Right atrium auricular region (tissue), 2 donors: ENCODE data around the gene FCHSD2. TPM values are rescaled to one million over a fixed set of nuclear protein-coding genes. Genes with fewer than 3 reads are reported as not detected.

ENCODE experiments used
- DNase-seq: peaks from one replicate; pipeline ENCODE4 v3.0.0-alpha.2; 2019; ENCODE audit warnings: low spot score
- H3K27ac ChIP-seq, 2 donors: fragments of 200-600 bp; sonication (generic); 1 replicate in 1 of 2; 2 replicates in 1 of 2; pipeline ENCODE4 v1.5.1; 2016 to 2019
- H3K27me3 ChIP-seq, 2 donors: fragments of 200-600 bp; sonication (generic); one replicate each; pipeline versions ENCODE4 v1.5.1 to v1.6.0; 2017 to 2019
- H3K36me3 ChIP-seq: fragments of 200-600 bp; sonication (generic); one replicate; pipeline ENCODE4 v1.5.1; 2016
- H3K4me1 ChIP-seq, 2 donors: fragments of 200-600 bp; sonication (generic); one replicate each; pipeline versions ENCODE4 v1.5.1 to v1.6.0; 2017 to 2019
- H3K4me3 ChIP-seq, 2 donors: fragments of 200-600 bp; sonication (generic); 1 replicate in 1 of 2; 2 replicates in 1 of 2; pipeline ENCODE4 v1.5.1; 2017 to 2019; ENCODE audit warnings: mild to moderate bottlenecking in 1 of 2, moderate library complexity in 1 of 2
- H3K9me3 ChIP-seq, 2 donors: fragments of 200-600 bp; sonication (generic); one replicate each; pipeline ENCODE4 v1.5.1; 2019
- CTCF ChIP-seq, 2 donors: fragments of 200-600 bp; sonication (generic); IDR thresholded peaks; one replicate each; pipeline ENCODE4 v1.5.1; 2019; ENCODE audit warnings: antibody characterized with exemption in 2 of 2
- total RNA-seq, 2 donors: library from RNA; depleted of rRNA; stranded (reverse); fragments of >200 nt; gene quantifications; one replicate each; pipeline ENCODE4 v1.1.0, GENCODE V29; 2016

Gene FCHSD2
- total RNA-seq, 2 donors from 2014 or later = 23.9 to 24.0 TPM

GRCh38 chr11:72958791-72959190 lies 183.3 kb downstream of the FCHSD2 start:
- H3K27me3 ChIP-seq = no peaks in the 10 kb centered on the region
- no peak overlapping the region for H3K4me3 ChIP-seq
- TF ChIP-seq CTCF (IDR thresholded peaks at IDR 0.05) = no peak
- H3K36me3 ChIP-seq = no peaks in the 10 kb centered on the region
- DNase-seq = no peak
- H3K9me3 ChIP-seq = no peaks in the 10 kb centered on the region
- no peak overlapping the region for H3K27ac ChIP-seq
- peaks cover 0 to 15% of the 10 kb centered on the region in 2 donors for H3K4me1 ChIP-seq

- no peaks in the 10 kb centered on the region for H3K36me3 ChIP-seq
- no peak for TF ChIP-seq CTCF (IDR thresholded peaks at IDR 0.05)
- H3K4me3 ChIP-seq = no peak overlapping the region
- peak overlapping the region in 1 of 2 donors; percentile 46 for H3K27ac ChIP-seq
- DNase-seq = no peak
- H3K9me3 ChIP-seq = no peaks in the 10 kb centered on the region
- H3K27me3 ChIP-seq = no peaks in the 10 kb centered on the region
- peaks cover 0 to 24% of the 10 kb centered on the region in 2 donors for H3K4me1 ChIP-seq
Observed at GRCh38 chr11:72955466-72955865, 186.7 kb downstream of the FCHSD2 start.

- DNase-seq = no peak
- H3K9me3 ChIP-seq = no peaks in the 10 kb centered on the region
Observed at GRCh38 chr11:72954860-72955259, 187.3 kb downstream of the FCHSD2 start.

GRCh38 chr11:72953637-72954036 lies 188.5 kb downstream of the FCHSD2 start:
- Histone ChIP-seq H3K27me3 (no peaks in the 10 kb centered on the region), H3K36me3 (no peaks in the 10 kb centered on the region), H3K27ac (no peak overlapping the region), H3K9me3 (no peaks in the 10 kb centered on the region), H3K4me1 (peaks cover 0 to 24% of the 10 kb centered on the region in 2 donors), H3K4me3 (no peak overlapping the region)
- no peak for DNase-seq
- TF ChIP-seq CTCF (IDR thresholded peaks at IDR 0.05) = no peak

More at GRCh38 chr11:72954860-72955259, 187.3 kb downstream of the FCHSD2 start:
- Histone ChIP-seq H3K27ac (peak overlapping the region in 1 of 2 donors; percentile 46), H3K36me3 (no peaks in the 10 kb centered on the region), H3K4me1 (peaks cover 0 to 24% of the 10 kb centered on the region in 2 donors), H3K4me3 (no peak overlapping the region), H3K27me3 (no peaks in the 10 kb centered on the region)
- TF ChIP-seq CTCF (IDR thresholded peaks at IDR 0.05) = no peak

GRCh38 chr11:72951888-72952287 lies 190.2 kb downstream of the FCHSD2 start:
- DNase-seq = no peak
- TF ChIP-seq CTCF (IDR thresholded peaks at IDR 0.05) = no peak
- no peak overlapping the region for H3K27ac ChIP-seq

GRCh38 chr11:72951193-72951592 lies 190.9 kb downstream of the FCHSD2 start:
- no peak overlapping the region for H3K4me3 ChIP-seq
- no peaks in the 10 kb centered on the region for H3K27me3 ChIP-seq
- no peaks in the 10 kb centered on the region for H3K9me3 ChIP-seq
- no peak for DNase-seq
- H3K36me3 ChIP-seq = no peaks in the 10 kb centered on the region
- no peak overlapping the region for H3K27ac ChIP-seq
- H3K4me1 ChIP-seq = peaks cover 0 to 20% of the 10 kb centered on the region in 2 donors
- no peak for TF ChIP-seq CTCF (IDR thresholded peaks at IDR 0.05)

More at GRCh38 chr11:72951888-72952287, 190.2 kb downstream of the FCHSD2 start:
- Histone ChIP-seq H3K4me3 (no peak overlapping the region), H3K36me3 (no peaks in the 10 kb centered on the region), H3K4me1 (peaks cover 0 to 24% of the 10 kb centered on the region in 2 donors), H3K9me3 (no peaks in the 10 kb centered on the region), H3K27me3 (no peaks in the 10 kb centered on the region)
